ENCODE data around the gene KCNQ2.
"Not testable (repeated sequence)": the region's sequence is repeated elsewhere in the genome, so short reads cannot be mapped to it uniquely, and the experiment has no call there.

The KCNQ2 gene

GRCh38 chr20:63490416-63490815 lies 18.0 kb upstream of the KCNQ2 start:
- no peak for DNase-seq

DNA sequence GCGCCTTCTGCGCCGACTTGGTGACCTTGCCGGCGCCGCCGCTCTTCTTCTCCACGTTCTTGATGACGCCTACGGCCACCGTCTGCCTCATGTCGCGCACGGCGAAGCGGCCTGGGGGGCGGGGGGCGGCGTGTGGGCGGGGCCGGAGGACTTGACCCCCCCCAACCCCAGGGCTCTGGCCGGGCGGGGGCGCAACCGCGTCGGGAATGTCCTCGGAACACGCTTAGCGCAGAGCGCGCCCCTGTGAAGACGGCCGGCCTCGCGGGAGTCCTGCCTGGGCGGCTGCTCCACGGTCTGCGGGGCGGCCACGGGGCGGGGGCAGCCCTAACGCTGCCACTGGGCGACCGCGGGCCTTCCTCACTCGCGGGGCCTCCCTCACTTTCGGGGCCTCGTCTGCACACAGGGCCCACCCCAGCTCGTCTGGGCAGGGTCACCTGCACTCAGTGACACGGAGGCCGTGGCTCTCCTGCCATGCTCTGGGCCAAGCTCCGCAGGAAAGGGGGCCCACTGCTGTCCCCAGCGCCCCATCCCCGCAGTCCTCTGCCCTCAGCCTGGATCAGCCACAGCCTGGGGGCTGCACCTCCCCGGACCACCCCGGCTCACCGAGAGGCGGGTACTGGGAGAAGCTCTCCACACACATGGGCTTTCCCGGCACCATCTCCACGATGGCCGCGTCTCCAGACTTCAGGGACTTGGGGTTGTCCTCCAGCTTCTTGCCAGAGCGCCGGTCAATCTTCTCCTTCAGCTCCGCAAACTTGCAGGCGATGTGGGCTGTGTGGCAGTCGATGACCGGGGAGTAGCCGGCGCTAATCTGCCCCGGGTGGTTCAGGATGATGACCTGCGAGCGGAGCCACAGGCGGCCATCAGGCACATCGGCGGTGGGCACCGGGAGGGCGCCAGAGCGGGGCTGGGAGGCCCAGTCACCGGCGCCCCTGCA lies 16.1 kb upstream of the KCNQ2 start:
- no peak for DNase-seq

DNA sequence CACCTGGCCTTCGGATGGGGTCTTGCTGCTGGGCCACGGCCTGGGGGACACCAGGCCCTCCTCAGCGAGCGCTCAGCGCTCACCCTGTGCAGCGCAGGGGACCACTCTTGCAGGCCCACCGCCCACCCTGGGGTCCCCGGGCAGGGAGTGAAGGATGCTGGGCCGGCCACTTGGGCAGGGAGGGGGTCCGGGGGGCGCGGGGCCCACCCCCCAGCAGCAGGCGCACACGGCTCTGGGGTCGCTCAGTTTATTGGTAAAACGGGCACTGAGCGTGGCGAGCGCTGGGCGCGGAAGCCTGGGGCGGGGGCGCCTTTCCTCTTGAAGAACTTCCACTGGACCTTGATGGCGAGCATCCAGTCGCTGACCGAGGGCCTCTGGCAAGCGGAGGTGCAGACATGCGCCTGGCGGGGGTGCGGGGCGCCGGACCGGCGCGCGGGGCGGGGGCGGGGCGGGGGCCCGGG lies 15.4 kb upstream of the KCNQ2 start:
- DNase-seq: no peak

GRCh38 chr20:63487116-63487764 lies 14.8 kb upstream of the KCNQ2 start:
- DNase-seq: no peak

DNA sequence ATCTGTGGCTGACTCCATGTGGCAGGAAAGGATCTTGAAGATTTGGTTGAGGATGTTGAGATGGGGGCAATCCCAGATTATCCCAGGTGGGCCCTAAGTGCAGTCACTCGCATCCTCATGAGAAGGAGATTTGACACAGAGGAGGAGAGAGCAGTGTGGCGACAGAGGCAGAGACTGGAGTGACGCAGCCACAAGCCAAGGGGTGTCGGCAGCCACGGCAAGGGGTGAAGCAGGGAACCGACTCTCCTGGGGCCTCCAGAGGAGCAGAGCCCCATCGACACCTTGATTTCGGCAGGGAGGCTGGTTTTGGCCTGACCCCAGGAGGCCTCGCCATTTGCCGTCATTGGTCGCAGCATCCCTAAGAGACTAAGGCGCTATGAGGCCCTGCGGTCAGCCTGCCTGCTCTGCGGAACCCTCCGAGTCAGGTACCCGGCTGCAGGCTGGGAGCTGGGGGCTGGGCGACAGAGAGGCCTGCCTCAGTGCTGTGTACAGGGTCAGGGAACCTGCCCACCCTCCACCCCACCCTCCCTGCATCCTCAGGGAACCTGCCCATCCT lies 13.9 kb upstream of the KCNQ2 start:
- DNase-seq: no peak

DNA sequence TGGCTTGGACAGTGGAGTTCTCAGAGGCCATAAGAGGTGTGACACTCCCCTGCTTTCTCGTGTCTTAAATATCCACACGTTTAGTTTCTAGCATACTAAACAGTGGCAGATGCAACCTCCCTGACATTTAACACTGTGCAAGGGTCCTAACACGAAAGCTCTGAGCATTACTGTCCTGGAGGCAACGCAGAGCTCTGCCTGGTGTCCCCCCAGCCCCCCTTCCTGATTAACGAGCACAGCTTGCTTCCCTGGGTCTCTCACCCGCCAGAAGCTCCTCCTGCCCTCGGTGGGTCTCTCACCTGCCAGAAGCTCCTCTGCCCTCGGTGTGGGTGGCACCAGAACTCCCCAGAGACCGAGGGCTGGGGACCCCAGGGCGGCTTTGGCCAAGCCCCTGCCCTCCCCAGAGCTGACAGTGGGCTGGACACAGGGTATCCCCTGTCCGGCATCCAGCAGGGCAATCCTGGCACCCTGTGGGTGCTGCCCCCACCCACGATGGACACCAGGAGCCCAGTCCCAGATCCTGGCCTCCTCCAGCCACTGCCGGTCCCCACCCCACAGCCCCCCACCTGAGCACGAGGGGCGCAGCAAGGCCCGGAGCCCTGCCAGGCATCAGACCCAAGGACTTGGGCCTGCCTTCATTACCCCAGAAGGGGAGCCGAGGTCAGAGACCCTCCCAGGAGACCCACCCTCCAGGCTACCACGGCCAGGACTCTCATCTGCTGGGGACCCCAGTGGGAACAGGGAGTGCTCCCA lies 12.4 kb upstream of the KCNQ2 start:
- DNase-seq: no peak

DNA sequence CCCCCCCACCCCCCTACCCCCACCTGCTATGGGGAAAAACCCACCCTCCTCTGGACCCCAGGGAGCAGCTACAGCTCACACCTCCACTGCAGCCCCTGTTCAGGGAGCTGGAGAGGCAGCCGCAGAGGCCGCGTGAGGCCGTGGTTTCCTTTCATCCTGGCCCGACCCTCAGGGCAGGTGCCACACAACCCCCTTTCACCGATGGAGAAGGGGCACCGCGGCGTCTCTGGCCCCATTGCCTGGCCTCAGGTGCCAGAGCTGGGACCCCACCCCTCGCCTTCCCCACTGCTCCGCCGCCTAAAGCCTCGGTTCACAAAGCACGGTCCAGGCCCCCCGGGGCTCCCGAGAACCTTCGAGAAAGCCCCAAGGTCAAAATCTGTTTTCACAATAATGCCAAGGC lies 11.8 kb upstream of the KCNQ2 start:
- DNase-seq: no peak

DNA sequence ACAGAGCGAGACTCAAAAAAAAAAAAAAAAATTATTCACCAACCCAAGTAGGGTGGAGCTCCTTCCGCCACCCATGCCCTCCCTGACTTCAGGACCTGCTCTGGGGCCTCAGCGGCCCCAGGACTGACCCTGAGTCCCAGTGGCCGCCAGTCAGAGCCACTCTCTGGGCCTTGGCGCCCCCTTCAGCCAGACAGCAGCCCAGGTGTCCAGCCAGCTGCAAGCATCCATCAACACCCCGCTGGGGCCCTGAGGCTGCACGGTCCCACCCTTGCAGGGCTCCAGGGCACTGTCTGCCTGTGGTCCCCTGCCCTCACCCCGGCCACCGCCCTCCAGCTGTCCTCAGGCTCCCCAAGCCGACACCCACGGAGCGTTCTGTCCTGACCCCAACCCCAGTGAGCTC lies 11.4 kb upstream of the KCNQ2 start:
- DNase-seq: no peak

- DNase-seq: no peak
Observed at GRCh38 chr20:63482021-63482587, 9.6 kb upstream of the KCNQ2 start.

- DNase-seq: no peak
Observed at GRCh38 chr20:63481503-63481902, 9.0 kb upstream of the KCNQ2 start.

DNA sequence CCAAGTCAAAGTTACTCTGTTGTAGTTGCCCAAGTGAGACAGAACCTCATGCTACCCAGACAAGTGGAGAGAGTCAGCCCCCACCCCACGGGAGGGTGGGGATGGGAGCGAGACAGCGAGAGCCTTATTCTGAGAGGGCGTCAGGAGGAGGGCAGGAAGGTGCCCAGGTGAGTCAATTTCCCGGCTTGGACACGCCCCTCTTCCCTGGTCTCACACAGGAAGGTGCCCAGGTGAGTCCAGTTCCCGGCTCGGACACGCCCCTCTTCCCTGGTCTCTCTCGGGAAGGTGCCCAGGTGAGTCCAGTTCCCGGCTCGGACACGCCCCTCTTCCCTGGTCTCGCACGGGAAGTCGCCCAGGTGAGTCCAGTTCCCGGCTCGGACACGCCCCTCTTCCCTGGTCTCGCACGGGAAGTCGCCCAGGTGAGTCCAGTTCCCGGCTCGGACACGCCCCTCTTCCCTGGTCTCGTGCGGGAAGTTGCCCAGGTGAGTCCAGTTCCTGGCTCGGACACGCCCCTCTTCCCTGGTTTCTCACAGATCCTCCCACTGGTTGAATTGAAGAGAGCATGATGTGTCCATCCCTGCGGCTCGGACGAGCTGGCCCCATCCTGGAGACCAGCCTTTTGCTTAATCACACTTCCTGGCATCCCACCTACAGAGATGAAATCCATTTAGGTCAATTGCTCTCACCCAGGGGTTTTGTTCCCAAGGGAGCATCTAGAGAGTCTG lies 7.4 kb upstream of the KCNQ2 start:
- DNase-seq: not testable (repeated sequence)

GRCh38 chr20:63478346-63479302 lies 6.2 kb upstream of the KCNQ2 start:
- DNase-seq: no peak

GRCh38 chr20:63477944-63478343 lies 5.5 kb upstream of the KCNQ2 start:
- no peak for DNase-seq

- DNase-seq: no peak
Observed at GRCh38 chr20:63477061-63477616, 4.7 kb upstream of the KCNQ2 start.

- no peak for DNase-seq
Observed at GRCh38 chr20:63475209-63475608, 2.8 kb upstream of the KCNQ2 start.

- no peak for DNase-seq
Observed at GRCh38 chr20:63473555-63474449, 1.3 kb upstream of the KCNQ2 start.

DNA sequence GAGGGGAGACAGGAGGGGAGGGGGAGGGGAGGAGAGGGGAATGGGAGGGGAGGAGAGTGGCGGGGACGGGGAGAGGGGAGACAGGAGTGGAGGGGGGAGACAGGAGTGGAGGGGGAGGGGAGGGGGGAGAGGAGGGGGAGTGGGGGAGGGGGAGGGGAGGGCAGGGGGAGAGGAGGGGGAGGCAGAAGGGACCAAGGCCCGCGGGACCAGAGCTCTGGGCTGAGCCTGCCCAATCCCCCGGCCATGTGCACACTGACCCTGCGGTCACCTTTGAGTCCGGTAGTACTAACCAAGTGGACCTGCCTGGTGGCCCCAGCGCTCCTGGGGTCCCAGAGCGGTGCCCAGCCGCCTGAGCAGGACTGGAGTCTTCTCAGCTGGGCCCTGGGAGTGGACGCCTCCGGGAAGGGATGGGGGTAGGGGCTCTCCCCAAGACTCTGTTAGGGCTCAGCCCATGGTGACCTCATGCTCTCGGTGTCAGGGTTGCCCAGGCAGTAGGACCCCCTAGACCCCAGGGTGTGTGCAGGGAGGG lies 471 bp upstream of the KCNQ2 start:
- no peak for DNase-seq

GRCh38 chr20:63471717-63471980 lies 806 bp downstream of the KCNQ2 start:
- no peak for DNase-seq

DNA sequence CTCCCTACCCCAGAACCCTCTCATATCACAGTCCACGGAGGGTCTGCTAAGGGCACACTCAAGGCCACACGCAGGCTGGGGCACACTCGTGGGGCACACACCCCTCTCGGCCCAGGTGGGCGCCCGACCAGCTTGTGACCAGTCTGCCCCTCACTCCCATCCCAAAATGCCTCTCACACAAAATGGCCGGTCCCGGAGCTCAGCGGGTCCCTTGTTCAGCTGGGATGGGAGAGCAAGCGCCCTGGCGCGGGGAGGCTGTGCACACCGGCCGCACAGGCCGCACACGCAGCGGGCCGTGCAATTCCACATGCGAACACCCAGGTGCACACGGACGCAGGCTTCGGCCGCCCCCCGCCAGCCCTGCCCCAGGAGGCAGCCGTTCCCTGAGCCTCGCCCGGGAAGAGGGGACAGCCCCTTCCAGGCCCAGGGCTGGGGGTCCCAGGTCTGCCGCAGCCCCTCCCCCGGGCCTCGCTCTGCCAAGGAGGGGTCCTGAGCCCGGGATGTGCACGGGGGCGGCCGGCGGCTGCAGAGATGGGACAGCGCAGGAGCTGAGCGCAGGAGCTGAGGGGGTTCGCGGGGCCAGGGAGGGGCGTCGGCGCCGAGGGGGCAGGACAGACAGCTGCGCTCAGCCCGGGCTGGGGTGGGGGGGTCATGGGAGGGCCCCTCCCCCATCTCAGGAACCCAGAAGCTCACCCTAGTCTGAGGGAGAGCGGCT lies 1.3 kb downstream of the KCNQ2 start:
- DNase-seq: no peak

All from midbrain (tissue), 1 donor.